ENCODE data around the gene EXOC7. TPM values are rescaled to one million over a fixed set of nuclear protein-coding genes. Genes with fewer than 3 reads are reported as not detected.

The EXOC7 gene
- total RNA-seq, 2 donors from 2014 or later = 136 to 159 TPM

- no peak overlapping the region for H3K4me3 ChIP-seq
- H3K27ac ChIP-seq = no peak overlapping the region
- 68% methylated on average over 8 of the region's 9 CpGs for WGBS
- H3K9me3 ChIP-seq = no peaks in the 10 kb centered on the region
- H3K36me3 ChIP-seq = no peaks in the 10 kb centered on the region
- H3K4me1 ChIP-seq (replicated peaks) = peaks cover 6% of the 10 kb centered on the region
- DNase-seq (ENCODE audit: low spot score) = no peak
- H3K27me3 ChIP-seq (replicated peaks; ENCODE audit: insufficient read depth) = no peaks in the 10 kb centered on the region
- TF ChIP-seq POLR2AphosphoS5 (IDR thresholded peaks at IDR 0.05) (no peak), CTCF (IDR thresholded peaks at IDR 0.05) (no peak), POLR2A (IDR thresholded peaks at IDR 0.05) (no peak)
- intact Hi-C loops (cut with DNase I) = loop anchor here (5.0 kb wide), 2 partner anchors 58 to 173 kb away; no protein-coding TSS in a partner anchor
Observed at GRCh38 chr17:76123749-76124581, 20.4 kb upstream of the EXOC7 start.

GRCh38 chr17:76123191-76123499, 19.6 kb upstream of the EXOC7 start:
- Histone ChIP-seq H3K4me3 (no peak overlapping the region), H3K36me3 (no peaks in the 10 kb centered on the region), H3K9me3 (no peaks in the 10 kb centered on the region), H3K27ac (no peak overlapping the region), H3K27me3 (replicated peaks; ENCODE audit: insufficient read depth) (no peaks in the 10 kb centered on the region), H3K4me1 (replicated peaks) (peaks cover 6% of the 10 kb centered on the region)
- no peak for DNase-seq (ENCODE audit: low spot score)
- WGBS = 77% methylated on average over 5 of the region's 5 CpGs
- intact Hi-C loops (cut with DNase I) = loop anchor here (5.0 kb wide), 2 partner anchors 59 to 174 kb away; no protein-coding TSS in a partner anchor
- TF ChIP-seq POLR2AphosphoS5 (IDR thresholded peaks at IDR 0.05) (no peak), CTCF (IDR thresholded peaks at IDR 0.05) (no peak)

GRCh38 chr17:76122431-76123190, 19.0 kb upstream of the EXOC7 start:
- H3K36me3 ChIP-seq = no peaks in the 10 kb centered on the region
- TF ChIP-seq POLR2A (IDR thresholded peaks at IDR 0.05) (no peak), POLR2AphosphoS5 (IDR thresholded peaks at IDR 0.05) (no peak), CTCF (IDR thresholded peaks at IDR 0.05) (no peak)
- no peaks in the 10 kb centered on the region for H3K9me3 ChIP-seq
- H3K27me3 ChIP-seq (replicated peaks; ENCODE audit: insufficient read depth) = no peaks in the 10 kb centered on the region
- peaks cover 6% of the 10 kb centered on the region for H3K4me1 ChIP-seq (replicated peaks)
- H3K27ac ChIP-seq = no peak overlapping the region
- WGBS = 91% methylated on average over 24 of the region's 24 CpGs
- no peak overlapping the region for H3K4me3 ChIP-seq
- DNase-seq (ENCODE audit: low spot score) = no peak
- intact Hi-C loops (cut with DNase I) = loop anchor here (5.0 kb wide), 2 partner anchors 60 to 175 kb away; no protein-coding TSS in a partner anchor

GRCh38 chr17:76121932-76122430, 18.4 kb upstream of the EXOC7 start:
- DNase-seq (ENCODE audit: low spot score) = no peak
- Histone ChIP-seq H3K4me1 (replicated peaks) (peaks cover 6% of the 10 kb centered on the region), H3K27me3 (replicated peaks; ENCODE audit: insufficient read depth) (no peaks in the 10 kb centered on the region), H3K36me3 (no peaks in the 10 kb centered on the region), H3K9me3 (no peaks in the 10 kb centered on the region), H3K27ac (no peak overlapping the region), H3K4me3 (peak overlapping the region; percentile 9 to 20)
- WGBS = 67% methylated on average over 26 of the region's 42 CpGs
- intact Hi-C loops (cut with DNase I) = loop anchor here (1.0 to 5.0 kb wide), 3 partner anchors 60 to 175 kb away; no protein-coding TSS in a partner anchor
- TF ChIP-seq POLR2A (IDR thresholded peaks at IDR 0.05) (no peak), POLR2AphosphoS5 (IDR thresholded peaks at IDR 0.05) (no peak), CTCF (IDR thresholded peaks at IDR 0.05) (no peak)

Measured in prostate gland (tissue), 2 donors.